NCI-H748 (cell line): Measurements from ENCODE around the gene OARD1.

ENCODE experiments used
- DNase-seq: peaks from one replicate; lab custom pipeline; 2025; ENCODE audit not compliant: unreplicated experiment; lab: John Stamatoyannopoulos, UW

OARD1 gene

GRCh38 chr6:41075651-41076626, 3.8 kb upstream of the OARD1 start:
- DNase-seq, result no peak

- no peak for DNase-seq
These were observed 2.7 kb upstream of the OARD1 start for GRCh38 chr6:41074692-41075436.

- DNase-seq, result peak; percentile 77
These were observed 2.0 kb upstream of the OARD1 start for GRCh38 chr6:41073968-41074691.

- peak; percentile 95 for DNase-seq
These were observed 1.2 kb upstream of the OARD1 start for GRCh38 chr6:41073203-41073967.

- DNase-seq, result peak; percentile 100
These were observed 663 bp upstream of the OARD1 start, which contains the start of gene NFYA for GRCh38 chr6:41072836-41073202. NFYA (plus strand) TSS chr6:41072974; CDS start chr6:41079090, 6,116 bp downstream.

- DNase-seq, result no peak
These were observed 644 bp downstream of the OARD1 start for GRCh38 chr6:41071501-41071922.

- DNase-seq, result peak; percentile 75
These were observed 5.3 kb downstream of the OARD1 start for GRCh38 chr6:41066867-41067304.

- no peak for DNase-seq
These were observed 6.6 kb downstream of the OARD1 start for GRCh38 chr6:41065550-41066026.

GRCh38 chr6:41064841-41065240, 7.3 kb downstream of the OARD1 start:
- no peak for DNase-seq

GRCh38 chr6:41063884-41064285, 8.3 kb downstream of the OARD1 start:
- DNase-seq, result no peak

- no peak for DNase-seq
These were observed 10.1 kb downstream of the OARD1 start for GRCh38 chr6:41062056-41062455.

- DNase-seq, result no peak
These were observed 10.9 kb downstream of the OARD1 start for GRCh38 chr6:41061196-41061726.

- DNase-seq, result no peak
These were observed 12.6 kb downstream of the OARD1 start for GRCh38 chr6:41059556-41059955.

GRCh38 chr6:41058783-41059181, 13.4 kb downstream of the OARD1 start:
- DNase-seq, result no peak

GRCh38 chr6:41056768-41057490, 15.2 kb downstream of the OARD1 start:
- DNase-seq, result no peak

- DNase-seq, result peak; percentile 29
These were observed 17.0 kb downstream of the OARD1 start for GRCh38 chr6:41055149-41055548.

GRCh38 chr6:41054511-41054910, 17.6 kb downstream of the OARD1 start:
- no peak for DNase-seq

GRCh38 chr6:41053041-41053440, 19.1 kb downstream of the OARD1 start, which contains the start of gene APOBEC2:
APOBEC2 (plus strand) TSS chr6:41053202; CDS start chr6:41053348, 146 bp downstream.
- no peak for DNase-seq

- DNase-seq, result no peak
These were observed 20.3 kb downstream of the OARD1 start for GRCh38 chr6:41051873-41052272.
